ENCODE measurements around the gene MASP1.

The MASP1 gene

DNA sequence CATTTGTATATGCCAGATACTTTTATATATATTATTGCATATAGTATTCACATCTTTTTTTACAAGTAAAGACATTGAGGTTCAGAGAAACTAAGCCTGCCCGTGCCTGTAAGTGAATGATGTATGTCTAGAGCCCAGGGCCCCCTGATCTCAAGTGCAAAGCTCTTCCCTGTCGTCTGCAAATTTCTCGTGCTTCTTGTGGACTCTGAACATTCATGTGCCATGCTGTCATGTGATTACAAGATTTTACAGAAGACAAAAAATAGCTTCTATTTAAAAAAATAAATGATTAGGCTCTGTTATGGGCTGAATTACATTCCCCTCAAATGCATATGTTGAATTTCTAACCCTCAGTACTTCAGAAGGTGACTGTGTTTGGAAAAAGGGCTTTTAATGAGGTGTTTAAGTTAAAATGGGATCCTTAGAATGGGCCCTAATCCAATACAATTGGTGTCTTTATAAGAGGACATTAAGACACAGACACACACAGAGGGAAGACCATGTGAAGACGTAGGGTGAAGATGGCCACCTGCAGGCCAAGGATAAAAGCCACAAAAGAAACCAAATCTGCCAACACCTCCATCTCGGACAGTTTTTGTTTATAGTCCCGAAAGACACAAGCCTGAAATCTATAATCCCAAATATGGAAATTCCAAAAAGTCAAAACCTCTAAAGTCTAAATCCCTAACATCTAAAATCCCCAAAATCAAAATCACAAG lies 3.9 kb upstream of the MASP1 start:
- no peak overlapping the region for H3K27ac ChIP-seq (ENCODE audit: low read depth, low read length)
- no peak overlapping the region for H3K4me3 ChIP-seq (ENCODE audit: low read depth in 1 of 2, low read length in 2 of 2)
- H3K9me3 ChIP-seq (ENCODE audit: control insufficient read depth in 1 of 2, low read length in 2 of 2): no peaks in the 10 kb centered on the region
- no peaks in the 10 kb centered on the region for H3K4me1 ChIP-seq (ENCODE audit: control insufficient read depth in 1 of 2, insufficient read depth in 2 of 2, low read length in 2 of 2)
- no peak overlapping the region for H3K9ac ChIP-seq (ENCODE audit: low read depth in 1 of 2, low read length in 2 of 2)
- no peaks in the 10 kb centered on the region for H3K36me3 ChIP-seq (ENCODE audit: control insufficient read depth in 1 of 2, insufficient read depth in 2 of 2, low read length in 2 of 2)
- no peaks in the 10 kb centered on the region for H3K27me3 ChIP-seq (ENCODE audit: control insufficient read depth in 1 of 2, insufficient read depth in 2 of 2, low read length in 2 of 2)

DNA sequence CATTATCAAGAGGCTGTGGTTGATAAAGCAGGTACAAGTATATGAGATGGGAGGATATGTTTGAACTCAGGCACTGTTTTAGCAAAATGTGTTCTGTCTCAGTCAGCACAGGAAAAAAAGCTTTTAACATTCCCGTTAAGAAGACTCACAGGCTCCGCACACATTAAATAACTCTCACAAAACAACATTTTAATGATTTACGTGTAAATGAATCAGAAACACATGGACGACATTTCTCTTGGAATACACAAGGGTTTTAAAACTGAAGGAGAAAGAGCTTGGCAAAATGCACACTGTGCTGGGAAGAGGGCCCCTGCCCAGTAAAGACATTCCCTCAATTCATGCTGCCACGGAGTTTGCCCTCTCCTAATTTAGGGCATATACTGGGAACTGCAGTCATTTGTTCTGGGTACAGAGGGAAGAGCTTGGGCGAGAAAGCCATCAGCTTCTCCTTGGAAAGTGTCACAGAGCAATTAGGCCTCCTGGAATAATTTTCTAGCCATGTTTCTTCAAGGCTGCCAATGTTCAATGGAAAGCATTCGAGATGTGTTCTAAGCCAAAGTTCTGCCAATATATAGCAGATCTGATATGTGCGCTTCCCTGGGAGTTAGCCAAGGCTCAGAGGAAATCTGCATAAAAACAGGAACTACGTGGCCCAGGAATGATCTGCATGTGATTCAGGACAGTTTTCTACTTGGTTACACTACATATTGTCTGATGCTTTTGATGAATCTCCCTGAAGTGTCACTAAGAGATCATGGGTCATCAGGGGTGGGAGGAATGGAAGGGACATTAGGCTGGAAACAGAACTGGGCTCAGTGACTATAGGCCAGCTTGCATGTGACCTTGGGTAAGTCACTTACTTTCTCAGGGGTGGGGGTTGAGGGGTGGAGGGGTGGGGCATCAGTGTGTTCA lies 2.2 kb upstream of the MASP1 start:
- Histone ChIP-seq H3K27ac (ENCODE audit: low read depth, low read length) (no peak overlapping the region), H3K4me3 (ENCODE audit: low read depth in 1 of 2, low read length in 2 of 2) (no peak overlapping the region), H3K4me1 (ENCODE audit: control insufficient read depth in 1 of 2, insufficient read depth in 2 of 2, low read length in 2 of 2) (no peaks in the 10 kb centered on the region), H3K27me3 (ENCODE audit: control insufficient read depth in 1 of 2, insufficient read depth in 2 of 2, low read length in 2 of 2) (peaks cover 0 to 3% of the 10 kb centered on the region in 2 donors), H3K9me3 (ENCODE audit: control insufficient read depth in 1 of 2, low read length in 2 of 2) (no peaks in the 10 kb centered on the region), H3K36me3 (ENCODE audit: control insufficient read depth in 1 of 2, insufficient read depth in 2 of 2, low read length in 2 of 2) (no peaks in the 10 kb centered on the region), H3K9ac (ENCODE audit: low read depth in 1 of 2, low read length in 2 of 2) (no peak overlapping the region)

GRCh38 chr3:187292631-187293515 lies 1.3 kb upstream of the MASP1 start:
- H3K4me3 ChIP-seq (ENCODE audit: low read depth in 1 of 2, low read length in 2 of 2): no peak overlapping the region
- H3K9me3 ChIP-seq (ENCODE audit: control insufficient read depth in 1 of 2, low read length in 2 of 2): no peaks in the 10 kb centered on the region
- H3K9ac ChIP-seq (ENCODE audit: low read depth in 1 of 2, low read length in 2 of 2): no peak overlapping the region
- H3K36me3 ChIP-seq (ENCODE audit: control insufficient read depth in 1 of 2, insufficient read depth in 2 of 2, low read length in 2 of 2): no peaks in the 10 kb centered on the region
- H3K4me1 ChIP-seq (ENCODE audit: control insufficient read depth in 1 of 2, insufficient read depth in 2 of 2, low read length in 2 of 2): no peaks in the 10 kb centered on the region
- peaks cover 0 to 3% of the 10 kb centered on the region in 2 donors for H3K27me3 ChIP-seq (ENCODE audit: control insufficient read depth in 1 of 2, insufficient read depth in 2 of 2, low read length in 2 of 2)
- no peak overlapping the region for H3K27ac ChIP-seq (ENCODE audit: low read depth, low read length)

GRCh38 chr3:187292181-187292580 lies 644 bp upstream of the MASP1 start:
- Histone ChIP-seq H3K27ac (ENCODE audit: low read depth, low read length) (no peak overlapping the region), H3K27me3 (ENCODE audit: control insufficient read depth in 1 of 2, insufficient read depth in 2 of 2, low read length in 2 of 2) (peaks cover 0 to 3% of the 10 kb centered on the region in 2 donors), H3K36me3 (ENCODE audit: control insufficient read depth in 1 of 2, insufficient read depth in 2 of 2, low read length in 2 of 2) (no peaks in the 10 kb centered on the region), H3K9ac (ENCODE audit: low read depth in 1 of 2, low read length in 2 of 2) (no peak overlapping the region), H3K4me1 (ENCODE audit: control insufficient read depth in 1 of 2, insufficient read depth in 2 of 2, low read length in 2 of 2) (no peaks in the 10 kb centered on the region), H3K4me3 (ENCODE audit: low read depth in 1 of 2, low read length in 2 of 2) (no peak overlapping the region), H3K9me3 (ENCODE audit: control insufficient read depth in 1 of 2, low read length in 2 of 2) (no peaks in the 10 kb centered on the region)

DNA sequence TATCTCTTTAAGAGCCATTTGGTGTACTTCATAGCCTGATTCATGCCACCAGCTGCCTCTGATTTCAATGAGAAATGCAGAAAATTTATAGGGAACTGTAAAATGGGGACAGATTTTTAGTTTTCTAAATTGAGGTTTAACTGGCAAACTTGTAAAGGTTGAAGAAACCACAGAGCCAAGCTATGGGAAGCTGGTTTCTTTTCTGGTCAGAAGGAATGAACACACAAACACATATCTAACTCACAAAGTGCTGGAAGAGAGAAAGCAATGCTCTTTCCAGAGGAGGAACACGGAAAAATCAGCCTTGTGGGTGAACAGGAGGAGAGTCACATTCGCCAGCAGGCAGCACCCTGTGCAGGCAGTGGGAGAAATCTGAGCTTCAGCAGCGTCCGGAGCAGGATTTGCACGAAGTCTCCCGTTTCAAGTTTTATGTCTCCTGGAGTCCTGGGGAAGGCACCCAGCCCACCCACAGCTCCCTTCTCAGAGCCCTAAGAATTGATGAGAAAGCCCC lies 481 bp downstream of the MASP1 start:
- no peaks in the 10 kb centered on the region for H3K4me1 ChIP-seq (ENCODE audit: control insufficient read depth in 1 of 2, insufficient read depth in 2 of 2, low read length in 2 of 2)
- no peak overlapping the region for H3K27ac ChIP-seq (ENCODE audit: low read depth, low read length)
- peaks cover 0 to 3% of the 10 kb centered on the region in 2 donors for H3K27me3 ChIP-seq (ENCODE audit: control insufficient read depth in 1 of 2, insufficient read depth in 2 of 2, low read length in 2 of 2)

GRCh38 chr3:187290503-187290902 lies 1.0 kb downstream of the MASP1 start:
- no peak overlapping the region for H3K4me3 ChIP-seq (ENCODE audit: low read depth in 1 of 2, low read length in 2 of 2)
- no peaks in the 10 kb centered on the region for H3K4me1 ChIP-seq (ENCODE audit: control insufficient read depth in 1 of 2, insufficient read depth in 2 of 2, low read length in 2 of 2)
- no peak overlapping the region for H3K27ac ChIP-seq (ENCODE audit: low read depth, low read length)
- H3K9me3 ChIP-seq (ENCODE audit: control insufficient read depth in 1 of 2, low read length in 2 of 2): no peaks in the 10 kb centered on the region
- peaks cover 0 to 3% of the 10 kb centered on the region in 2 donors for H3K27me3 ChIP-seq (ENCODE audit: control insufficient read depth in 1 of 2, insufficient read depth in 2 of 2, low read length in 2 of 2)
- H3K36me3 ChIP-seq (ENCODE audit: control insufficient read depth in 1 of 2, insufficient read depth in 2 of 2, low read length in 2 of 2): no peaks in the 10 kb centered on the region
- no peak overlapping the region for H3K9ac ChIP-seq (ENCODE audit: low read depth in 1 of 2, low read length in 2 of 2)

More for the DNA sequence above, 481 bp downstream of the MASP1 start:
- Histone ChIP-seq H3K9me3 (ENCODE audit: control insufficient read depth in 1 of 2, low read length in 2 of 2) (no peaks in the 10 kb centered on the region), H3K4me3 (ENCODE audit: low read depth in 1 of 2, low read length in 2 of 2) (peak overlapping the region; percentile 30 to 36), H3K36me3 (ENCODE audit: control insufficient read depth in 1 of 2, insufficient read depth in 2 of 2, low read length in 2 of 2) (no peaks in the 10 kb centered on the region), H3K9ac (ENCODE audit: low read depth in 1 of 2, low read length in 2 of 2) (no peak overlapping the region)

DNA sequence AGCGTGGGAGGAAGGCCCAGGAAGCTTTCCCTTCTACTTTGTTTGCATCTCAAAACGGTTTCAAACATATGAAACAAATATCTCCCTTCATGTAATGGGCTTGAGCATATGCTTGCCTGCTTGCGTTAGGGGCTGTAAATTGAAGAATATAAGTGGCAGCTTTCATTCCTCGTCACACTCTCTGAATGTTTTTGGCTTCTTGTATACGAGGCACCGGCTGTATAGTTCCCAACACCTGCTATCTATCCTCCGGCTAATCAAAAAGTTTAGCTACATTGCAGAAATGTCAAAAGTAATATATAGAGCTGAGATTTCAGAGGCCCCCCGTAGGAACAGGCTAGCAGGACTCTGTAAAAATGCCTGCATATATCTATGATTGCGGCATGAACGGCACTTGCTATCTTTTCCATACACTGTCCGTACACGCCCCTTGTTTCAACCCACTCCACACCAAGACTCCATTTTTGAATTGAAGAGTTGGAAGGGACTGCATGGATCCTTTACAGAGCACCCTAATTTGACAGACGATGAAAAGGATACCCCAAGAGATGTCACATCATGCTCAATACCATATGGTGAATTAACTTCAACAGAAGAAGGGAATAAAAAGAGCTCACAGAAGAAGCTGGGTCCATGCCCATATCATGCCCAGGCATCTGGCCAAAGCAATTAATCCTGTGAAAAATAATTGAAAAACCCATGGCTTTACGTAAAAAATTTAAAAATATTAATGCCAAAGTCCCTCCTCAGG lies 2.5 kb downstream of the MASP1 start:
- Histone ChIP-seq H3K4me1 (ENCODE audit: control insufficient read depth in 1 of 2, insufficient read depth in 2 of 2, low read length in 2 of 2) (no peaks in the 10 kb centered on the region), H3K36me3 (ENCODE audit: control insufficient read depth in 1 of 2, insufficient read depth in 2 of 2, low read length in 2 of 2) (no peaks in the 10 kb centered on the region), H3K4me3 (ENCODE audit: low read depth in 1 of 2, low read length in 2 of 2) (no peak overlapping the region), H3K27me3 (ENCODE audit: control insufficient read depth in 1 of 2, insufficient read depth in 2 of 2, low read length in 2 of 2) (peaks cover 0 to 3% of the 10 kb centered on the region in 2 donors), H3K9me3 (ENCODE audit: control insufficient read depth in 1 of 2, low read length in 2 of 2) (no peaks in the 10 kb centered on the region), H3K27ac (ENCODE audit: low read depth, low read length) (no peak overlapping the region), H3K9ac (ENCODE audit: low read depth in 1 of 2, low read length in 2 of 2) (no peak overlapping the region)

DNA sequence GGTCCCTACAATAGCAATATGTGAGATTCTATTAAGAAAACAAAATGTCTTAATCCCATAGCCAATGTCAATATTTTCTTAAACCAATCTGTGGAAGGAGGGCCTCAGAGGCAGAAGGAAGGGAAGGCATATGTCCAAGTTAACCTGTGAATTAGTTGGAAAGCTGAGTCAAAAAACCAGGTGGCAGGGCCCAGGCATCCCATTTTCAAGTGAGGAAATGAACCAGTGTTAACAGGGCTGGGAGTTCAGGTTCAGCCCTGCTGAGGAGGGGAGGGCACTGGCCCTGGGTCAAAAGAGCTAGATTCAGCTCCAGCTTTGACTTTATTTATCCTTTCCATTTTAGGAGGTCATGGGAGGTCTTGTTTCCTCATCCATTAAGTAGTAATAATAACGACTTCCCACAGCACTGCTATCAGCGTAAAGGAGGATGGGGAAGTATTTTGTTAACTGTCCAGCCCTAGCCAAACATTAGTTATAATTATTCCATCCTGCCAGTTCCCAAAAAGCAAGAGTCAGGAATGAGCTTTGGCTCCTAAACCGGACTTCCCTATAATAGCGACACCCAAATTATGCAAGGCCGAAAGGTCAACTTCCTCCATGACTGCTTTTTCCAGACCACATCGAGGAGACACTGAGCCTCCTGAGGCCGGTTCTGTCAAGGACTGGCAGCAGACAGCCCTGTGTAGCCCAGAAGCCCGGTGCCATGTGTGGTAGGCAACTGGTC lies 3.2 kb downstream of the MASP1 start:
- Histone ChIP-seq H3K27me3 (ENCODE audit: control insufficient read depth in 1 of 2, insufficient read depth in 2 of 2, low read length in 2 of 2) (peaks cover 0 to 3% of the 10 kb centered on the region in 2 donors), H3K9ac (ENCODE audit: low read depth in 1 of 2, low read length in 2 of 2) (no peak overlapping the region), H3K4me3 (ENCODE audit: low read depth in 1 of 2, low read length in 2 of 2) (no peak overlapping the region), H3K27ac (ENCODE audit: low read depth, low read length) (no peak overlapping the region), H3K4me1 (ENCODE audit: control insufficient read depth in 1 of 2, insufficient read depth in 2 of 2, low read length in 2 of 2) (no peaks in the 10 kb centered on the region), H3K9me3 (ENCODE audit: control insufficient read depth in 1 of 2, low read length in 2 of 2) (no peaks in the 10 kb centered on the region), H3K36me3 (ENCODE audit: control insufficient read depth in 1 of 2, insufficient read depth in 2 of 2, low read length in 2 of 2) (no peaks in the 10 kb centered on the region)

- Histone ChIP-seq H3K4me1 (ENCODE audit: control insufficient read depth in 1 of 2, insufficient read depth in 2 of 2, low read length in 2 of 2) (no peaks in the 10 kb centered on the region), H3K9ac (ENCODE audit: low read depth in 1 of 2, low read length in 2 of 2) (no peak overlapping the region)
Measured at GRCh38 chr3:187287256-187287655, 4.3 kb downstream of the MASP1 start.

More at GRCh38 chr3:187287256-187287655, 4.3 kb downstream of the MASP1 start:
- Histone ChIP-seq H3K36me3 (ENCODE audit: control insufficient read depth in 1 of 2, insufficient read depth in 2 of 2, low read length in 2 of 2) (no peaks in the 10 kb centered on the region), H3K27me3 (ENCODE audit: control insufficient read depth in 1 of 2, insufficient read depth in 2 of 2, low read length in 2 of 2) (peaks cover 0 to 3% of the 10 kb centered on the region in 2 donors), H3K9me3 (ENCODE audit: control insufficient read depth in 1 of 2, low read length in 2 of 2) (no peaks in the 10 kb centered on the region), H3K4me3 (ENCODE audit: low read depth in 1 of 2, low read length in 2 of 2) (no peak overlapping the region), H3K27ac (ENCODE audit: low read depth, low read length) (no peak overlapping the region)

Measured in duodenal mucosa (tissue), 2 donors.